Measurements from ENCODE around the gene NME5.
"Not testable (repeated sequence)": the region's sequence is repeated elsewhere in the genome, so short reads cannot be mapped to it uniquely, and the experiment has no call there.

The NME5 gene

DNA sequence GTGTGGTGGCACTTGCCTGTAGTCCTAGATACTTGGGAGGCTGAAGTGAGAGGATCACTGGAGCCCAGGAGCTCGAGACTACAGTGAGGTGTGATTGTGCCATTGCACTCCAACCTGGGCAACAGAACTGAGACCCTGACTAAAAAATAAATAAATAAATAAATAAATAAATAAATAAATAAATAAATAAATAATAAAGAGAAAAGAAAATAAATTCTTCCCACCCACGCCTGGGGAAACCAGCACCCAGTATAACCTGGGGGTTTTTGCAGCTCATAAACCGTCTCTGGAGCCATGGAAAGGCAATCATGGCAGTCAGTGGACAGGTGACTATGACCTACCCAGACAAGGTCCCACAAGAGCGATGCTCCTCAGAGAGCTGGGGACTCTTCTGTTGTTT, 47.5 kb downstream of the NME5 start:
- in situ Hi-C loops (cut with HindIII; ENCODE audit: low sequenced_read_pairs), result no loop called here
- H3K4me3 ChIP-seq (ENCODE audit: low read depth, low read length), result no peak overlapping the region
- TF ChIP-seq, protein P1, sequence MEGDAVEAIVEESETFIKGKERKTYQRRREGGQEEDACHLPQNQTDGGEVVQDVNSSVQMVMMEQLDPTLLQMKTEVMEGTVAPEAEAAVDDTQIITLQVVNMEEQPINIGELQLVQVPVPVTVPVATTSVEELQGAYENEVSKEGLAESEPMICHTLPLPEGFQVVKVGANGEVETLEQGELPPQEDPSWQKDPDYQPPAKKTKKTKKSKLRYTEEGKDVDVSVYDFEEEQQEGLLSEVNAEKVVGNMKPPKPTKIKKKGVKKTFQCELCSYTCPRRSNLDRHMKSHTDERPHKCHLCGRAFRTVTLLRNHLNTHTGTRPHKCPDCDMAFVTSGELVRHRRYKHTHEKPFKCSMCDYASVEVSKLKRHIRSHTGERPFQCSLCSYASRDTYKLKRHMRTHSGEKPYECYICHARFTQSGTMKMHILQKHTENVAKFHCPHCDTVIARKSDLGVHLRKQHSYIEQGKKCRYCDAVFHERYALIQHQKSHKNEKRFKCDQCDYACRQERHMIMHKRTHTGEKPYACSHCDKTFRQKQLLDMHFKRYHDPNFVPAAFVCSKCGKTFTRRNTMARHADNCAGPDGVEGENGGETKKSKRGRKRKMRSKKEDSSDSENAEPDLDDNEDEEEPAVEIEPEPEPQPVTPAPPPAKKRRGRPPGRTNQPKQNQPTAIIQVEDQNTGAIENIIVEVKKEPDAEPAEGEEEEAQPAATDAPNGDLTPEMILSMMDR (IDR thresholded peaks at IDR 0.05; ENCODE audit: low read depth, low read length, missing control alignments), result no peak
- DNase-seq (ENCODE audit: low read depth), result no peak

DNA sequence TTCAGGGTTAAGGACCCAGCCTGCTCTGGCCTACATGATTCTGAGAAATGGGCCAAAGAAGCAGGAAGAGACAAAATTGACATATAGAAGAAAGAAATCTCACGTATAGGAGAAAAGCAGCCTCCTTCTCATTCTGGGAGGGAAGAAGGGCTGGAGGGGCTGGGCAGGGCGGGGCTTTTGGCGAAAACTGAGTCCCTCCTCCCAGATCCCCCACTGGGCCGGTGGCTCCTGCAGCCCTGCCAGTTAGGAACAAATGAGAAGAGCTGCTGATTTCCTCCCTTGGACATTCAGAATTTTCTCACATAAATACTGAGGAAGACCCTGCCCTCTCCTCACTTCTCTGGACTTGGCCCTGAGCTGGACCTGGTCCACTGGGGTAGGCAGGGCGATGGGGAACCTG, 55.5 kb downstream of the NME5 start, which contains the start of gene WNT8A:
Gene WNT8A, plus strand, starts transcription at position 332 of the 400 bp plus-strand sequence. CDS start 95 bp downstream, outside the sequence.
- H3K4me3 ChIP-seq (ENCODE audit: low read depth, low read length), result no peak within 1 kb of the TSS
- in situ Hi-C loops (cut with HindIII; ENCODE audit: low sequenced_read_pairs), result no loop called here
- TF ChIP-seq, protein P1 (IDR thresholded peaks at IDR 0.05; ENCODE audit: low read depth, low read length, missing control alignments), result no peak
- DNase-seq (ENCODE audit: low read depth), result no peak

DNA sequence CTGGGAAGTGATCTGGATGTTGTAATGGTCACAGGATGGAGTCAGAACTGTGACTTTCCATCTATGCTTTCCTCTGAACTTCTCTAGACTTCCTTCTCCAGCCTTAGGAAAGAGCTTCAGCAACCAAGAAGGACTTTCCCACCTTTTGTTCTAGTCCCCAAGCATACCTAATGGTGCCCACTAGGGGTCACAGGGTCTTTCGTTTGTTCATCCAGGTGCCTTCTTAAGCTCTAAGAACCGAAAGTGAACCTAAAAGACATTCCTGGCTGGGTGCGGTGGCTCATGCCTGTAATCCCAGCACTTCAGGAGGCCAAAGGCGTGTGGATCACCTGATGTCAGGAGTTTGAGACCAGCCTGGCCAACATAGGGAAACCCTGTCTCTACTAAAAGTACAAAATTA, 57.2 kb downstream of the NME5 start:
- in situ Hi-C loops (cut with HindIII; ENCODE audit: low sequenced_read_pairs), result no loop called here
- DNase-seq (ENCODE audit: low read depth), result no peak
- TF ChIP-seq, protein P1 (IDR thresholded peaks at IDR 0.05; ENCODE audit: low read depth, low read length, missing control alignments), result no peak
- no peak overlapping the region for H3K4me3 ChIP-seq (ENCODE audit: low read depth, low read length)

DNA sequence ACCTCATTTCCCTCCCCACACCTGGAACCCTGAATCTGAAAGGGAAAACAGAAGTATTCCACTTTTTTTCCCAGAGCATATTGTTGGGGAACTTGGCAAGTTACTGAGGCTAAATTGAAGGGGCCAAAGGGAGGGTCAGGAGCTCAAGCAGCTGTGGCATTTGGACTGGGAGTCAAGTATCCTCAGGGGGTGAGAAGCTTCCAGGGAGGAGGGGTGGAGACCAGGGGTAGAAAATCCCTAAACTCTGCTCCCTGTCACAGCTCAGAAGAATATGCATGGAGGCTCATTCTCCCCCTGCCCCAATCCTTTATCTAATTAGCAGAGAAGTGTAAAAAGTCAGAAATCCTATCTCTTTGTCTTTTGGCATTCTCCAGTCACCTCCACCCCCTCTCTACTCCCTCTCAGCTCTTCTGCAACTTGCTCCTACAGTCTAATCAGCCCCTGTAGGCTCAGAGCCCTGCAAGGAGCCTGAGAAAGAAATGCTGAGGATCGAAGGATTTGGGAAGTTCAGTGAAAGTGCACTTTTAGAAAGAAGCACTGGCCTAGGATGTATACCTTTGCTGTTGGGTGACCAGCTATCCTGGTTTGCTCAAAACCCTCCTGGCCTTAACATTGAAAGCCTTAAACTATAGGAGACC, 61.1 kb downstream of the NME5 start:
- in situ Hi-C loops (cut with HindIII; ENCODE audit: low sequenced_read_pairs), result no loop called here
- no peak overlapping the region for H3K4me3 ChIP-seq (ENCODE audit: low read depth, low read length)
- TF ChIP-seq, protein P1 (IDR thresholded peaks at IDR 0.05; ENCODE audit: low read depth, low read length, missing control alignments), result no peak
- no peak for DNase-seq (ENCODE audit: low read depth)

DNA sequence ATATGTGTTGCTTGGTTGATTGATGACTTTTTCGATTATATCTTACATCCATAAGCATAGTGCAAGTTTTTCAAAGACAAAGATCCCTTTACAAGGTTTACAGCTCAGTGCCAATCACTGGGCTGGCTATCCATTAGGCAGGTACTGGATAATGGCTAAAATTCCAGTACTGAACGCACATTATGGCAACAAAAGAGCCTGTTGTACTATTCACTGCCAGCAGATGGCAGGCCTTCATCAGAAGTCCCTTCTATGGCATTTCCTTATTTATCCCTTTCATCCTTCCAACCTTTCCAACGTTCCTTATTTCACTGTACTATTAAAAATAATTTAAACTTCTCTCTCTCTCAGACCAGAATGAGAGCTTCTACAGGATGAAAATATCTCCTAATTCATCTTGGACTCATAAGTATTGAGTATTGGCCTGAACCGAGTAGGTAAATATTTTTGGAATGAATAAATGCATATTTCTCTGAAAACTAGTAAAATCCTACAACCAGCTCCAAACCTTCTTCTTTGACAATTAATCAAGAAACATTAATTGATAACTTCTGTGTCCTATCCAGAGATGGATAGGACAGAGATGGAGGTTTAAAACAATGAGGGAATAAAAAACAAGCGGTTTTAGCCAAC, 62.0 kb downstream of the NME5 start:
- H3K4me3 ChIP-seq (ENCODE audit: low read depth, low read length), result no peak overlapping the region
- peak; percentile 49 for DNase-seq (ENCODE audit: low read depth)
- TF ChIP-seq, protein P1 (IDR thresholded peaks at IDR 0.05; ENCODE audit: low read depth, low read length, missing control alignments), result peak; percentile 83
- in situ Hi-C loops (cut with HindIII; ENCODE audit: low sequenced_read_pairs), result no loop called here

DNA sequence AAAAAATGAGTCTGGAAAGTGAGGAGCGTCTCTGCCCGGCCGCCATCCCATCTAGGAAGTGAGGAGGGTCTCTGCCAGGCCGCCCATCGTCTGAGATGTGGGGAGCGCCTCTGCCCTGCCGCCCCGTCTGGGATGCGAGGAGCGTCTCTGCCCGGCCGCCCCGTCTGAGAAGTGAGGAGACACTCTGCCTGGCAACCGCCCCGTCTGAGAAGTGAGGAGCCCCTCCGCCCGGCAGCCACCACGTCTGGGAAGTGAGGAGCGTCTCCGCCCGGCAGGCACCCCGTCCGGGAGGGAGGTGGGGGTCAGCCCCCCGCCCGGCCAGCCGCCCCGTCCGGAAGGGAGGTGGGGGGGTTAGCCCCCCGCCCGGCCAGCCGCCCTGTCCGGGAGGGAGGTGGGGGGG, 69.2 kb downstream of the NME5 start:
- DNase-seq (ENCODE audit: low read depth); in situ Hi-C loops (cut with HindIII; ENCODE audit: low sequenced_read_pairs); H3K4me3 ChIP-seq (ENCODE audit: low read depth, low read length): not testable (repeated sequence)
